H1 (cell line): Measurements from ENCODE around the gene SLC2A13. TPM values are rescaled to one million over a fixed set of nuclear protein-coding genes. Genes with fewer than 3 reads are reported as not detected.

ENCODE experiments used
- GABPA ChIP-seq: IDR thresholded peaks from 2 replicates; pipeline ENCODE4 v1.6.1; 2011; ENCODE audit warnings: mild to moderate bottlenecking, low read length, moderate library complexity, borderline replicate concordance; ENCODE audit not compliant: insufficient read depth
- polyA plus RNA-seq, 7 experiments: library from polyadenylated mRNA; depleted of rRNA in 3 of 7; stranded (reverse) in 5 of 7; unstranded in 2 of 7; fragments of >200 nt in 5 of 7; fragments of 200-250 nt in 2 of 7; gene quantifications; 1 replicate in 5 of 7; 2 replicates in 1 of 7; 4 replicates in 1 of 7; pipeline versions ENCODE4 v1.2.1 to v1.2.3, GENCODE V29; 2011 to 2013; ENCODE audit warnings: missing spikeins in 2 of 7, mixed read lengths in 2 of 7
- total RNA-seq: library from RNA; stranded (reverse); fragmentation: NEBNext Ultra II Directional; extraction: Animal tissue kit (Norgen Biotek cat#: 25700); gene quantifications from 2 replicates; pipeline ENCODE4 v1.2.1, GENCODE V29; 2021

The SLC2A13 gene
- total and polyA plus RNA-seq, 2 of the 8 experiments (the other 6 are each of a cell fraction or from before 2014, with no cell fraction given) = 2.8 to 9.6 TPM

DNA sequence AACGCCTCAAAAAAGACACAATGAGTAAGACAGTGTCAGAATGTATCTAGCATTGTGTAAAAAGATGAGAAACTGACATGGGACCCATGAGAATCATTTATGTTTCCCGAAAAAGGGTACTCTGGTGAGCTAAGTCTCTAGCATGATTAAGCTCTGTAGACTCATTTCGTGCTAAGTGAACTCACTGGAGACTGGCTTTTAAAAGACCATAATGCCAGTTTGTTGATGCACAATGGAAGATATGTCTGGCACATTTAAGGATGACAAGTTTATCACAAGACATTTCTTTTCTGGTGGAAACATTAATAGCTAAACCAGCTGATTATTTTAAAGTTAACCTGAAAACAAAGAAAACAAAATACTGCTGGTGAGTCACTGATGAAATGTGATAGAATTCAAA lies 233.5 kb downstream of the SLC2A13 start (continued):
- TF ChIP-seq GABPA = no peak
